GM18526 (cell line): ENCODE measurements around the gene RAB33B.

Experiments
- POLR2A ChIP-seq: IDR thresholded peaks from 3 replicates; pipeline ENCODE4 v1.6.1; 2011; ENCODE audit not compliant: insufficient read length; ENCODE audit errors: extremely low read depth

Gene RAB33B

GRCh38 chr4:139454111-139455045 is at the start of gene RAB33B:
TSS of gene RAB33B (plus strand) at chr4:139454121. CDS start at chr4:139454196, 75 bp downstream.
- peak; percentile 24 for TF ChIP-seq POLR2A

- no peak for TF ChIP-seq POLR2A
Observed at GRCh38 chr4:139410312-139410711, 43.6 kb upstream of the RAB33B start.

- no peak for TF ChIP-seq POLR2A
Observed at GRCh38 chr4:139416073-139416673, 37.7 kb upstream of the RAB33B start.

DNA sequence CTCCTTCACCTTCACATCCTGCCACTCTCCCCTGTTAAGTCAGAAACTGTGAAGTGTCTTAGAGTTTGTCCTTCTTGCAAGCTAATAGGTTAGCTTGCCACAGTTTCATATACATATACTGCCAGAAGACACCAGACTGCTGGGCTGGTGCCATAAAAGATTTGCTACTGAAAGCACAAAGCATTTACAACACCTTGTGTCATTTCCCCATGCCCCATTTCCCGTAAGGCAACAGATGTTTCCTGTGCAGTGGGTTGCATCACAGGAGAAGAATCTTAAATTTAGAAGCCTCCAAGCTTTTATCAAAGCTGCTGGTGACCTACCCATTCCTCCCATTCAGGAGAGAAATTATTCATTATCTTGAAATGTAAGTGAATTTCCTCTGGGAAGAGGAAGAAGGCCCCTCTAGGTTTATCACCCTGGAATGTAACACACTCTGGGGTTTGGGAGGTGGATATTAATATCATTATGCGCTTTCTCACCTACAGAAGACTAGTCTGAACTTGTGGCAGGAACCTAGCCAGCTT is 34.5 kb upstream of the RAB33B start:
- TF ChIP-seq POLR2A = no peak

GRCh38 chr4:139420652-139421051 is 33.3 kb upstream of the RAB33B start:
- no peak for TF ChIP-seq POLR2A

GRCh38 chr4:139436122-139436521 is 17.8 kb upstream of the RAB33B start:
- no peak for TF ChIP-seq POLR2A

- no peak for TF ChIP-seq POLR2A
Observed at GRCh38 chr4:139438141-139438540, 15.8 kb upstream of the RAB33B start.

DNA sequence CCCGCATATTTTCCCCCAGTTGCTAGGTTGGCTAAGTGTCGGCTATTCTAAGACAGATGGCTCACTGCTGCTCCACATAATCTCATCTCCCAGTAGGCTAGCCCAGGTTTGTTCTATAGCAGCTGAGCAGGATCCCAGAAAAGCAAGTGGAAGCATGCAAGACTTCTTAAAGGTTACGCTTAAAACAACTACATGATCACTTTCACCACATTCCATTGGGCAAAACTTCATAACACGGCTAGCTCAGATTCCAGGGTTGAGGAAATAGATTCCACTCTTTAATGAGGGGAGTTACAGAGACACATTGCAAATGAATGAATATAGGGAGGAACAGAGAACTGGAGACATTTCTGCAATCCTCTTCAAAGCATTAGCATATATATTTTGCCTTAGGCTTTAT is 12.9 kb upstream of the RAB33B start:
- no peak for TF ChIP-seq POLR2A

DNA sequence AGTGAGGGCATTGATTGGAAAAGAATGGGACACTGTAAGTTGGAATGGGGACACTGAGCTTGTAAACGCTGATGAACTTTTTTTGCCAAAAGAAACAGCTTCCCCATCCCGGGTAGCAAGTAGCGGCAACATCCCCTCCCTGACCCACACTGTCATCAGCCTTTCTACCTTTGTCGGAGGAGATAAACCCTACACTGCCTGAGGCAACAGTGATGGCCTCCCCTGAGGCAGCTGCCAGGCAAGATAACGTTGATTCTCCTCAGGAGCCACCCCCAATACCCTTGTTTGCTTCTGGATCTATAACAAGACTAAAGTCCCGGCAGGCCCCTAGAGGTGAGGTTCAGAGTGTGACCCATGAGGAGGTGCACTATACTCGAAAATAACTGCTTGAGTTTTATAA is 10.3 kb upstream of the RAB33B start:
- no peak for TF ChIP-seq POLR2A

GRCh38 chr4:139450586-139450985 is 3.3 kb upstream of the RAB33B start:
- no peak for TF ChIP-seq POLR2A

- TF ChIP-seq POLR2A = no peak
Observed at GRCh38 chr4:139451997-139452396, 1.9 kb upstream of the RAB33B start.

GRCh38 chr4:139453041-139453370 is 915 bp upstream of the RAB33B start:
- no peak for TF ChIP-seq POLR2A

DNA sequence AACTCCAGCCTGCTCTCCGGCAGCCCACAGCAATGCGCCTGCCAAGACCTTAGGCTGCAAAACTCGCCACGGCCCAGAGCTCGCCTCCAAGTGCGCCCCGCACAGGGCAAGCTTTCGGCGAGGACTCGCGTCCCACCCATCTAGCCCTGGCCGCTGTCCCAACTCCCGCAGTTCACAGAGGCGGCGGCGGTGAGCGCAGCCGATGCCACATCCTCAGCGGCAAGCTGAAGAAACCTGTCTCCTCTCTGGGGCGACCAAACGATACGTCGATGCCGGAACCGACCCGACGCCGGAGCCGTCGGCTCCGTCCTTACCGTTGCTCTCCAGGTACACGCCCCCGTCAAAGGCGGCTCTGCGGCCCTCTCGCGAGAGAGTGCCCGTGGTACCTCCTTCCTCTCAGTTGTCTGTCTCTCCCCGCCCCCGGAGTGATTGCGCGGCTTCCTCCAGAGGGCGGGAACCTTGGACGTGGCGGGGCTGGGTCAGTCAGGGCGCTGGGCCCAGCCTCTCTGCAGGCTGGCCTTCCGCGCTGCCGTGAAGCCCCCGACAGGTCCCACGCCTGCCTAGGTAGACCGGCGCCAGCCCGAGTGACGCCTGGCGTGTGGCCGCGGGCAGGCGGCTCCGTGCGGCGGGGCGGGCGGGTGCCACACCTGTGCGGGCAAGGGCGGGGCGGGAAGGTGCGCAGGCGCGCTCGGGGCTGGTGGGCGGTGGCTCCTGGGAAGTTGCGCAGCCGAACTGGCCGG is 380 bp upstream of the RAB33B start:
- TF ChIP-seq POLR2A = peak; percentile 89

- TF ChIP-seq POLR2A = no peak
Observed at GRCh38 chr4:139455126-139455538, 1.2 kb downstream of the RAB33B start.

DNA sequence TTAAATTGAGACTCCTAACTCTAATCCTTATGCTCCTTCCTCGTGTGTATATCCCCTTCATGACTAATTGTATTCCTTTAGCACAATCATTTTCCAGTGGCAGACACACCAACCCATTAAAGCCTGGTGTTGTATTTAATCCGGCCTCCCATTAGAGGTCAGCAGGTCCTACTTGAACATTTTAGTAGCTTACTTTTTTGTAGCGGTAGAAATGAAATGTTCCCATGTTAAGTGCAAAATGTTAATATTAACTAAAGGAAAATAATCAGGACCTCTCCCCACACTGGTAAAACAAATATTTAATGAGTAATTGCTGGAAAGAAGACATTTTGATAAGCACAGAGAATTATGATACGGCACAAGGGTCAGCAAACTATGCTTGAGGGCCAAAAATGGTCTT is 3.4 kb downstream of the RAB33B start:
- no peak for TF ChIP-seq POLR2A

DNA sequence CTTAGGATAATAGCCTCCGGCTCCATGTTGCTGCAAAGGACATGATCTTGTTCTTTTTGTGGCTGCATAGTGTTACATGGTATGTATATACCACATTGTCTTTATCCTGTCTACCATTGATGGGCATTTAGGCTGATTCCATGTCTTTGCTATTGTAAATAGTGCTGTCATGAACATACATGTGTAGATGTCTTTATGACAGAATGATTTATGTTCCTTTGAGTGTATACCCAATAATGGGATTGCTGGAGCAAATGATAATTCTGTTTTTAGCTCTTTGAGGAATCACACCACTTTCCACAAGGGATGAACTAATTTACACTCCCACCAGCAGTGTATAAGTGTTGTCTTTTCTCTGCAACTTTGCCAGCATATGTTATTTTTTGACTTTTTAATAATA is 4.6 kb downstream of the RAB33B start:
- TF ChIP-seq POLR2A = no peak
